HS-5 (cell line): ENCODE data around the gene LRP1.

ENCODE experiments used
- DNase-seq: peaks from one replicate; pipeline ENCODE4 v3.0.0-alpha.2; 2012; ENCODE audit warnings: low read depth

Gene LRP1

GRCh38 chr12:57127726-57128518, at the start of gene LRP1:
Gene LRP1, plus strand, starts transcription at chr12:57128483. Its CDS starts 482 bp downstream, at chr12:57128965.
- no peak for DNase-seq

- peak; percentile 100 for DNase-seq
Measured at GRCh38 chr12:57078519-57079404, 49.5 kb upstream of the LRP1 start, which contains the start of gene NEMP1. Gene NEMP1, minus strand, starts transcription at chr12:57078791. Its CDS starts 46 bp downstream, at chr12:57078745.

GRCh38 chr12:57079821-57080220, 48.5 kb upstream of the LRP1 start:
- DNase-seq: no peak

DNA sequence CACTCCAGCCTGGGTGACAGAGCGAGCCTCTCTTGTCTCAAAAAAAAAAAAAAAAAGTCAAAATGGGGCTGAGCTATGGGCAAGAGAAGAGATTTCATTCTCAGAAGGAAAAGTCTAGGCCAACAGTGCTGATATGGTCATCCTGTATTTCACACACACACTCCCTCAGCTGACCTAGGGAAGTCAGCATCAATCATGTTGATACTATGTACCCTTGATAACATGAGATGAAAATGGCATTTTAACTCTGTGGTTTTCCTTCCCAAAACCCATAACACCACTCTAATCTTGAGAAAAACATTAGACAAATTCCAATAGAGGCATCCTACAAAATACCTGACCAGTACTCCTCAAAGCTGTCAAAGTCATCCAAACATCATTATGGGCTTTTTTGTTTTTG, 47.4 kb upstream of the LRP1 start:
- no peak for DNase-seq

- DNase-seq: no peak
Measured at GRCh38 chr12:57085999-57086492, 42.2 kb upstream of the LRP1 start.

DNA sequence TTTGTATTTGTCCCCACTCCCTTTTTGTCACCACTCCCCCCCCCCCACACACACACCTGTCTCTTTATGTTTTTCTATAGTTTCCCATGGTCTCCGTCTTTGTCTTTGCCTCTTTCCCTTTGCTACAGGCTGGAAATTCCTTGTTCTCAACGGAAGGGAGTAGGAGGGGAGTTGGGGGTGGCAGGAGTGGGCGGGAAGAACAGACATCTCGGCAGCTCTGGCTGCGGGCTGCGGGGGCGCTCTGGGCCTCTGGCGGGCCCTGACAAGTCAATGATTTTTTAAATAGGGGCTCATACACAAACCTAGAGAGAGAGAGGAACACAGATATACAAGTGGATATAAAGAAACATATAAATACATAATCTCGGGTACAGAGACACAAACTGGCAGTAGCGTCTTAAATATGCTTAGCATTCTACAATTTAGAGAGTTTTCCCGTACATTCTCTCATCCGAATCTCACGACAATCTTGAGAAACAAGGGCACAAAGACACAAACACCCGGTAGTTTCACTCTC, 41.7 kb upstream of the LRP1 start:
- DNase-seq: peak; percentile 35

DNA sequence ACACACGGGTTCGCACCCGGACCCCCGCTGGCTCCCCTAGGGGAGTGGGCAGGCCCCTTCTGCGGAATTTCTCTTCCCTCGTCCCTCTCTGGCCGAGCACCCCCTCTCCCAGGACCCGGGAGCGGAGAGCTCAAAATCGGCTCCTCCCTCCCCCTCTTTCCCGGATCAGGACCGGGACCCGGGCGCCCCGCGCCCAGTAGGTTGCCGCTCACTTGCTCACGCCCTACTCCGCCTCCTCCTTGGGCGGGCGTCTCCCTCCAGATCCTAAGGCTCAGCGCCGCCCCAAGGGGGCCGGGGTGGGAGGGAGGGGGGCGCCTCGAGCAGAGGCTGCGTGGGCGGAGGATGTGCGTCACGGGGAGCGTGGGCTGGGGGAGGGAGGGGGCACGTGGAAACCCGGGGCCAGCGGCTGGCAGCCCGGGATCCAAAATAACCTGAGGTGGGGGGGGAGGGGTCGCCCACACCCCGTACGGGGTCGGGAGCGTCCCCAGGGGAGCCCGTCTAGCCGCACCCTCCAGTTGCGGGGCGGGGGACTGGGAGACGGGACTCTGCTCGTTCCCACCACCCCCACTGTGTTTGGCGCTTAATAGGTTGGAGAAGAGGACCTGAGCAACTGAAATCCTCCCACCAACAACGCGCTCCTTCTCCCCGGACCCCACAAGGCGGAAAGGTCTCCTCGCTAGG, 41.1 kb upstream of the LRP1 start:
- DNase-seq: peak; percentile 52

DNA sequence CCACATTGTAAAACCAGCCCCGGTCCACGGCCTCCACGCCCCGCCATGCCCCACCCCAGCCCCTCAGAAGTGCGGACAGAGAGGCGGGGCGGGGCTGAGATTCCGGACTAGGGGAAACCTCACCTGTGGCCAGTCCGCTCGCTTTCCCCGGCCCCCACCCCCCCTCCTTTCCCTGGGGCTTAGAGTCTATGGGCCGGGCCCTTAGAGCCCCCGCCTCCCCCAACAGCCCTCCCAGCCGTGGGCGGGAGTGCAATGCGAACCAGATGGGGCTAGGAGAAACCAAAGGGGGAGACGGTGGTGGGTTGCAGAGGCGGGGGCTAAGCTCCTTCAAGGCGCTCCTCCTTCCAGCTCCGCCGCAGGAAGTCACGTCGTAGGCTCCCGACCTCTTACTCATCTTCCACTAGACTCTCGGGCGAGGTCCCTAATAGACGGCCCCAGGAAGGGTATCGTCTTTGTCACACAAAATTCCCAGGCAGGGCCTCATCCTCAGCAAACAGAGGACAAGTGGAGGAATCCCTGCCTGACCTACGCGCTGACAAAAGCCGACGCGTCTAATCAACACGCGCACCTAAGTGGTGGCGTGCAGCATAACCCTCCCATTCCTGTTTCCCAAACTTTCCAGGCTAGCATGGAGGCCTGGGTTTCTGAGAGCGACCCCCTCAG, 40.5 kb upstream of the LRP1 start:
- peak; percentile 87 for DNase-seq

DNA sequence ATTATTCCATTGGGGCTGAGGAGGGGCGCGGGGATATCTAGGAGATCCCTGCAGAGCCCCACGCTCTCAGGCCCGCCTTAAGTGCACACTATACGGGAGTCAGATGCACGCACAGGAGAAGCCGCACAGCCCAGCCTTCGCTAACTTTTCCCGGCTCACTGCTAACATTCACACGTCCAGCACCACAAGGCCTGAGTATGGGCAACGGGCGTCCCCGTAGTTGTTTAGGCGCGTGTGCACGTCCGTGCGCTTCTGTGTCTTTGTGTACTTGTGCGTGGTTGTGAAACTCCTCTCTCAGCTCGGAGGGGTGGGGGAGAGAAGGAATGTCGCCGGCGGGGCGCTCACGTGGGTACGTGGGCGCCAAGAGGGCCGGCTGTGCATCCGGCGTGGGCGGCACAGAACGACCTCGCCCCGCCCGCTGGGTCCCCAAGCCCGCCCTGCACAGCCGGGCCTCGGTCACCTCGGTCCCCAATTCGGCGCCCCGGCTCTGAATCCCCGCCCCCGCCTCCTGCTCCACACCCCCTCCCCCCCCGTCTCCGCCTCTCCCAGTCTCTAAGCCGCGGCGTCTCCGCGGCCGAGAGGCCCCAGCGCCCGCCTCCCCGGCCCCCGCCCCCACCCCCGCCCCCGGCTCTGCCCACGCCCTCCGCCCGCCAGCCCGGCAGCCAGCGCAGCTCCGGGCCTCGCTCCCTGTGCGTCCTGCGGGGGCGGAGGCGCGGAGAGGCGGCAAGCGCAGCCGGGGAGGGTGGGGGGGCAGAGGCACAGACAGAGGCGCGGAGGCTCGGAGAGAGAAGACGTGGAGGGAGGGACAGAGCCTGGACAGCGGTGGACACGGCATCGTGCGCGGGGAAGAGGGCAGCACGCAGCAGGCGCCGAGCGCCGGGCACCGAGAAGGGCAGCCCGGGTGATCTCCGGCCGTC, 39.7 kb upstream of the LRP1 start, which contains the start of gene NAB2:
Gene NAB2, plus strand, starts transcription at position 761 of the 917 bp plus-strand sequence. CDS start 158 bp downstream, outside the sequence.
- peak; percentile 73 for DNase-seq

- peak; percentile 31 for DNase-seq
Measured at GRCh38 chr12:57089271-57090245, 38.7 kb upstream of the LRP1 start.

DNA sequence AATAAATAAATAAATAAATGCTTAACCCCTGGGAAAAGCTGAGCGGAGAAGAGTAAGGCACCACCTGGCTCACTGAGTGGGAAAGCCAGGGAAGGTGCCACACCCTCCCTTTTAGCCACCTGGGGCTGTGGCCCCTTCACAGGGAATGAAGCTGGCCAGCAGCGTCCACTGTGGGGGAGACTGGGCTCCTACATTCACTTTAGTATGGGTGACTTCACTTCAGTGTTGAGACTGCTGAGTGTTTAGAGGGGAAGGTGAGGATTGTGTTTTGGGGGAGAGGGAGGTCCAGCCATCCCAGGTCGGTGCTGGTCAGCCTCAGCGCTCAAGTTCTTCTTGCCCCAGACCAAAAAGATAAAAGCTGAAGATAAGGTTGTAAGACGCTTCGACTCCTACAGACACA, 37.8 kb upstream of the LRP1 start:
- DNase-seq: no peak

DNA sequence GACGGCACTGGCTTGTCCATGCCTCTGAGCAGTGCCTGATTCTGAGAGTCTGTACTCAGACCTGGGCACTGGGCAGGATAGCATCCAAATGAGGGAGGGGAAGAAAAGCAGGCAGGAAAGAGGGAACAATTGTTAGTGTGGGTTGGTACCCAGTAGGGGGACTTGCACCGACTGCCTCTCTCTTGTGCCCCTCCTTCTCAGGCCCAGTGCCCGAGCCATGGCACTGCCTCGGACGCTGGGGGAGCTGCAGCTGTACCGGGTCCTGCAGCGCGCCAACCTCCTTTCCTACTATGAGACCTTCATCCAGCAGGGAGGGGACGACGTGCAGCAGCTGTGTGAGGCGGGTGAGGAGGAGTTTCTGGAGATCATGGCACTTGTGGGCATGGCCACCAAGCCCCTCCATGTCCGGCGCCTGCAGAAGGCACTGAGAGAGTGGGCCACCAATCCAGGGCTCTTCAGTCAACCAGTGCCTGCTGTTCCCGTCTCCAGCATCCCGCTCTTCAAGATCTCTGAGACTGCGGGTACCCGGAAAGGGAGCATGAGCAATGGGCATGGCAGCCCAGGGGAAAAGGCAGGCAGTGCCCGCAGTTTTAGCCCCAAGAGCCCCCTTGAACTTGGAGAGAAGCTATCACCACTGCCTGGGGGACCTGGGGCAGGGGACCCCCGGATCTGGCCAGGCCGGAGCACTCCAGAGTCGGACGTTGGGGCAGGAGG, 37.2 kb upstream of the LRP1 start:
- DNase-seq: no peak

DNA sequence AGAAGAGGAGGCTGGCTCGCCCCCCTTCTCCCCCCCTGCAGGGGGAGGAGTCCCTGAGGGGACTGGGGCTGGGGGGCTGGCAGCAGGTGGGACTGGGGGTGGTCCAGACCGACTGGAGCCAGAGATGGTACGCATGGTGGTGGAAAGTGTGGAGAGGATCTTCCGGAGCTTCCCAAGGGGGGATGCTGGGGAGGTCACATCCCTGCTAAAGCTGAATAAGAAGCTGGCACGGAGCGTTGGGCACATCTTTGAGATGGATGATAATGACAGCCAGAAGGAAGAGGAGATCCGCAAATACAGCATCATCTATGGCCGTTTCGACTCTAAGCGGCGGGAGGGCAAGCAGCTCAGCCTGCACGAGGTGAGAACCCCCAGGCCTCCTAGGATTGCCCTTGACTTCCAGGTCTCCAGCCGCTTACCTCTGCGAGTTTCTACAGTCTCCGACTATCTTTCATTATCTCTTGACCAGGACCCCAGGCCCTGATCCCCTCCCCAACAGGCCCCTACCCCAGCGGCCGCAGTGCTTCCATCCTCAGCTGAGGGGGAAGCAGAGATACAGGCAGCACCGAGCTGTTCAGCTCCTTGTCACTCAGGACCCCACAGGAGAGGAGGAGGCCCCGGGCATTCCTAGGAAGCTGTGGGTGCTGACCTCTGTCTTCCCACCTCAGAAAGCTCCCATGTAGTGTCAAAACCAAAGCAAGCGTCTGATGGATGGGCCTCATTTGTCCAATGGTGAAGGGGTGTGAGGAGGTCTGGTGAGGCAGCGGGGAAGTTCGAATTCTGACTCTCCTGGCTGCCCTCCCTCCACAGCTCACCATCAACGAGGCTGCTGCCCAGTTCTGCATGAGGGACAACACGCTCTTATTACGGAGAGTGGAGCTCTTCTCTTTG, 36.4 kb upstream of the LRP1 start:
- DNase-seq: no peak

- DNase-seq: no peak
Measured at GRCh38 chr12:57092529-57092862, 35.8 kb upstream of the LRP1 start.

- DNase-seq: no peak
Measured at GRCh38 chr12:57092876-57093414, 35.3 kb upstream of the LRP1 start.

DNA sequence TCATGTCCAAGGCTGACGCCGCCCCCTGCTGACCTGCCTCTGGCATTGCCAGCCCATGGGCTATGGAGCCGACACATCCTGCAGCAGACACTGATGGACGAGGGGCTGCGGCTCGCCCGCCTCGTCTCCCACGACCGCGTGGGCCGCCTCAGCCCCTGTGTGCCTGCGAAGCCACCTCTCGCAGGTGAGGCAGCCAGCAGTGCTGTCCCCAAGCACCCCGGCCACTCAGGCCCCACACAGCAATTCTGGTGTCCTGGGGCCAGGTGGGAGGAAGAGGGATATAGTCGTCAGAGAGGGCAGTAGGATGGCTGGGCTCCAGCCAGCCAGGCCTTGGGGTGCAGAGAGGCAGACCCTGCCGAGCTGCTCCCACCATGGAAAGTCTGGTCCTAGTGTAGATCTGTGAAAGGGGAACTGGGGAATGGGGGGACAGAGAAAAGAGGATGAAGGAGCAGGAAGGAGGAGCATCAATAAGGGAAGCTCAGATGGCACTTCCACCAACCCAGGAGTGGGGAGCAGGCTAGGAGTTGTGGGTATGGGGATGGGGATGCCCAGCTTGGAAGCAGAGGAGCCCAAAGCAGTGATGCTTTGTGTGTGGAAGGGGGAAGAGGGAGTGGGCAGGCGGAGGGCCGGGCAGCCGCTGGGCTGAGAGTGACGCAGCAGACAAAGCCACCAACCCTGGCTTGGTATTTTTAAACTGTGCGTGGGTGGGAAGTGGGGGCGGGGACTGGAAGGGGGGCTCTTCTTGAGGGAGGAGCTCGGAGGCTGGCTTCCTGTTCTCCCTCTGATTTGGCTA, 34.7 kb upstream of the LRP1 start:
- no peak for DNase-seq
